Measurements from ENCODE around the gene RBL2. TPM values are rescaled to one million over a fixed set of nuclear protein-coding genes. Genes with fewer than 3 reads are reported as not detected.

The RBL2 gene
- polyA plus RNA-seq, 1 donor (not counting 4 experiments of a cell fraction or from before 2014, with no cell fraction given): 44.6 TPM

- Histone ChIP-seq H3K36me3 (ENCODE audit: control insufficient read depth in 2 of 2, extremely low read depth in 1 of 2, insufficient read depth in 2 of 2, low read length in 2 of 2) (peaks cover 5 to 25% of the 10 kb centered on the region in 2 experiments), H4K20me1 (ENCODE audit: control insufficient read depth, extremely low read depth, insufficient read depth, low read length) (no peaks in the 10 kb centered on the region), H3K27ac (ENCODE audit: control insufficient read depth, insufficient read depth, low read length) (no peak overlapping the region), H3K9me1 (ENCODE audit: control insufficient read depth, extremely low read depth, insufficient read depth, low read length) (no peaks in the 10 kb centered on the region), H3K9me3 (ENCODE audit: control insufficient read depth, low read depth, low read length) (no peaks in the 10 kb centered on the region), H3K79me2 (ENCODE audit: control insufficient read depth, insufficient read depth, low read length) (no peaks in the 10 kb centered on the region), H3K9ac (ENCODE audit: control insufficient read depth, extremely low read depth, insufficient read depth, low read length) (no peak overlapping the region), H3K4me1 (ENCODE audit: control insufficient read depth, extremely low read depth, insufficient read depth, low read length) (no peaks in the 10 kb centered on the region), H3K27me3 (ENCODE audit: control insufficient read depth, extremely low read depth, insufficient read depth, low read length) (no peaks in the 10 kb centered on the region), H3K4me2 (ENCODE audit: control insufficient read depth, extremely low read depth, insufficient read depth, low read depth, low read length) (no peak overlapping the region), H3K4me3 (ENCODE audit: control insufficient read depth in 2 of 3, extremely low read depth in 1 of 3, insufficient read depth in 2 of 3, low read depth in 1 of 3, low read length in 3 of 3) (no peak overlapping the region), H2AFZ (ENCODE audit: control insufficient read depth, low read length) (no peak overlapping the region)
- FAIRE-seq (no peak), DNase-seq (ENCODE audit: low read depth, low spot score) (no peak)
- dilution Hi-C loops (cut with MboI; ENCODE audit: extremely low pct_ligation_motif_present, low sequenced_read_pairs): no loop called here
- no peak for TF ChIP-seq EZH2 (IDR thresholded peaks at IDR 0.05; ENCODE audit: low read length)
- TF ChIP-seq CTCF (optimal IDR thresholded peaks at IDR 0.05 in 1 of 3, IDR thresholded peaks at IDR 0.05 in 1 of 3, conservative IDR thresholded peaks at IDR 0.05 in 1 of 3; ENCODE audit: extremely low read depth in 1 of 3, insufficient read depth in 2 of 3, low read length in 3 of 3): no peak
These were observed 50.3 kb downstream of the RBL2 start for GRCh38 chr16:53484542-53484941.

- Histone ChIP-seq H3K4me3 (ENCODE audit: control insufficient read depth in 2 of 3, extremely low read depth in 1 of 3, insufficient read depth in 2 of 3, low read depth in 1 of 3, low read length in 3 of 3) (no peak overlapping the region), H4K20me1 (ENCODE audit: control insufficient read depth, extremely low read depth, insufficient read depth, low read length) (no peaks in the 10 kb centered on the region), H3K9me1 (ENCODE audit: control insufficient read depth, extremely low read depth, insufficient read depth, low read length) (no peaks in the 10 kb centered on the region), H3K4me1 (ENCODE audit: control insufficient read depth, extremely low read depth, insufficient read depth, low read length) (no peaks in the 10 kb centered on the region), H3K4me2 (ENCODE audit: control insufficient read depth, extremely low read depth, insufficient read depth, low read depth, low read length) (no peak overlapping the region), H3K79me2 (ENCODE audit: control insufficient read depth, insufficient read depth, low read length) (no peaks in the 10 kb centered on the region), H3K27me3 (ENCODE audit: control insufficient read depth, extremely low read depth, insufficient read depth, low read length) (no peaks in the 10 kb centered on the region), H3K36me3 (ENCODE audit: control insufficient read depth in 2 of 2, extremely low read depth in 1 of 2, insufficient read depth in 2 of 2, low read length in 2 of 2) (peaks cover 5 to 18% of the 10 kb centered on the region in 2 experiments), H3K9ac (ENCODE audit: control insufficient read depth, extremely low read depth, insufficient read depth, low read length) (no peak overlapping the region), H3K9me3 (ENCODE audit: control insufficient read depth, low read depth, low read length) (no peaks in the 10 kb centered on the region), H3K27ac (ENCODE audit: control insufficient read depth, insufficient read depth, low read length) (no peak overlapping the region), H2AFZ (ENCODE audit: control insufficient read depth, low read length) (no peak overlapping the region)
- TF ChIP-seq EZH2 (IDR thresholded peaks at IDR 0.05; ENCODE audit: low read length) (no peak), CTCF (optimal IDR thresholded peaks at IDR 0.05 in 1 of 3, IDR thresholded peaks at IDR 0.05 in 1 of 3, conservative IDR thresholded peaks at IDR 0.05 in 1 of 3; ENCODE audit: extremely low read depth in 1 of 3, insufficient read depth in 2 of 3, low read length in 3 of 3) (no peak)
- FAIRE-seq (no peak), DNase-seq (ENCODE audit: low read depth, low spot score) (no peak)
- dilution Hi-C loops (cut with MboI; ENCODE audit: extremely low pct_ligation_motif_present, low sequenced_read_pairs): no loop called here
These were observed 52.0 kb downstream of the RBL2 start for GRCh38 chr16:53486230-53486629.
